ENCODE data around the gene KIF4A.
"Not testable (repeated sequence)": the region's sequence is repeated elsewhere in the genome, so short reads cannot be mapped to it uniquely, and the experiment has no call there.

Gene KIF4A

GRCh38 chrX:70332600-70332999 lies 42.7 kb downstream of the KIF4A start:
- H3K4me1 Mint-ChIP-seq = no peaks in the 10 kb centered on the region
- TF ChIP-seq CTCF (IDR thresholded peaks at IDR 0.05) = no peak
- no peak for DNase-seq

DNA sequence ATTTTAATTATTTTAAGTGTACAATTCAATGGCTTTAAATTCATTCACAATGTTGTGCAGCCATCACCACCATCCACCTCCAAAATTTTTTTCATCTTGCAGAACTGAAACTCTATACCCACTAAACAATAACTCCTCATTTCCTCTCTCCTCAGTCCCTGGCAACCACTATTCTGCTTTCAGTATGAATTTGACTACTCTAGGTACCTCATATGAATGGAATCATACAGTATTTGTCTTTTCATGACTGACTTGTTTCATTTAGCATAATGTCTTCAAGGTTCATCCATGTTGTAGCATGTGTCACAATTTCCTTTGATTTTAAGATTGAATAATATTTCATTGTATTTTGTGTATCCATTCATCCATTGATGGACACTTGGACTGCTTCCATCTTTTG lies 46.9 kb downstream of the KIF4A start:
- TF ChIP-seq CTCF (IDR thresholded peaks at IDR 0.05) = no peak
- Mint-ChIP-seq H3K4me1 (no peaks in the 10 kb centered on the region), H3K36me3 (ENCODE audit: low read depth) (peaks cover 37% of the 10 kb centered on the region), H3K27ac (no peak overlapping the region), H3K9me3 (peaks cover 15% of the 10 kb centered on the region), H3K4me3 (no peak overlapping the region), H3K27me3 (ENCODE audit: low read depth, poor library complexity) (no peaks in the 10 kb centered on the region)
- no peak for DNase-seq

More at GRCh38 chrX:70332600-70332999, 42.7 kb downstream of the KIF4A start:
- Mint-ChIP-seq H3K27me3 (ENCODE audit: low read depth, poor library complexity) (no peaks in the 10 kb centered on the region), H3K36me3 (ENCODE audit: low read depth) (peaks cover 30% of the 10 kb centered on the region), H3K4me3 (no peak overlapping the region), H3K27ac (no peak overlapping the region), H3K9me3 (peaks cover 11% of the 10 kb centered on the region)

GRCh38 chrX:70338290-70338689 lies 48.4 kb downstream of the KIF4A start:
- Mint-ChIP-seq H3K4me3 (no peak overlapping the region), H3K9me3 (peaks cover 11% of the 10 kb centered on the region), H3K4me1 (no peaks in the 10 kb centered on the region), H3K27ac (no peak overlapping the region), H3K27me3 (ENCODE audit: low read depth, poor library complexity) (no peaks in the 10 kb centered on the region), H3K36me3 (ENCODE audit: low read depth) (peaks cover 38% of the 10 kb centered on the region)
- no peak for TF ChIP-seq CTCF (IDR thresholded peaks at IDR 0.05)
- no peak for DNase-seq

DNA sequence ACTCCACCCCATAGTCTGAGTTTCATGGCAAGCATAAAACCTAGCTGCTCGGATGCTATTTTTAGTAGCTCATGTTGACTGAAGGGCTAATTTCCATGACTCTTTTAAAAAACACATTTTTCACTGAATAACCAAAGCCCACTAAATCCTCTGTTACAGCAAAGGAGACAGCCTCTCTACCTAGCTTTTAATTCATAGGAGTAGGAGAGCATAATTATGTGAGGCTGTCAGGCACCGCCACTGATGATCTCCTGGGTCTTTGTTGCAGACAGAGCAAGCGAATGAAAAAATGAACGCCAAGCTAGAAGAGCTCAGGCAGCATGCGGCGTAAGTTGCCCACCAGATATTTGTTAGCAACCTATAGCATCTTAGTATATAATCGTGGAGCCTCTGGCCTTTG lies 53.5 kb downstream of the KIF4A start:
- no peaks in the 10 kb centered on the region for H3K4me1 Mint-ChIP-seq
- peaks cover 44% of the 10 kb centered on the region for H3K9me3 Mint-ChIP-seq
- no peak for DNase-seq
- no peak overlapping the region for H3K4me3 Mint-ChIP-seq
- no peaks in the 10 kb centered on the region for H3K27me3 Mint-ChIP-seq (ENCODE audit: low read depth, poor library complexity)
- peaks cover 62% of the 10 kb centered on the region for H3K36me3 Mint-ChIP-seq (ENCODE audit: low read depth)
- H3K27ac Mint-ChIP-seq = no peak overlapping the region
- no peak for TF ChIP-seq CTCF (IDR thresholded peaks at IDR 0.05)

DNA sequence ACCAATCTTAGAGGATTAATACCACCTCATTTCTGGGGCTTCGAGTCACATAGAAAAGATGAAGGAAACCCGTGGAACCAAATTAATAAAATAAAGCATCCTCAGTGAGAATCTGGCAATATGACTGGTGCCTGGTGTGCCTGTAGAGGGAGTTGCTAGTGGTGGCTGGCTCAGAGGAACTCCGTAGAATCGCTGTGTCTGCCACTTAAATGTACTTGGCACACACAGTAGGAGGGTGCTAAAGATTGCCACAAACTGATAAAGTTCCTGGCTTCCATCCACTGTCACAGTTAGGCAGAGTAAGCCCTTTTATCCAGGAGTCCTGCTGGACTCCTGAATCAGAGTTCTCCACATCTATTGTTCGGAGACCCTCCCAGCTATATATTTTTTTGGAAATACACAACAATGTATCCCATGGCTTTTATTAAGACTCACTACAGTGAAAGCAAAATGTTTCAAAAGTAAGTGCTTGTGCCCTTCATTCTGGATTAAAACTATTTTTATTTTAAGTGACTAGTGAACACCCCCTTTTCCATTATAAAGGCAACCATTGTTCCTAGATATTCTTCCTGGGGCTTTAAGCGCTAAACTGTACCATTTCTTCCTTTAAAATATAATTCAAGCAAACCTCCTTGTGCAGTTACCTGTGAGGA lies 56.6 kb downstream of the KIF4A start:
- no peaks in the 10 kb centered on the region for H3K4me1 Mint-ChIP-seq
- DNase-seq = no peak
- H3K36me3 Mint-ChIP-seq (ENCODE audit: low read depth) = peaks cover 82% of the 10 kb centered on the region
- TF ChIP-seq CTCF (IDR thresholded peaks at IDR 0.05) = no peak
- H3K27me3 Mint-ChIP-seq (ENCODE audit: low read depth, poor library complexity) = peaks cover 2% of the 10 kb centered on the region
- H3K4me3 Mint-ChIP-seq = no peak overlapping the region
- no peak overlapping the region for H3K27ac Mint-ChIP-seq
- H3K9me3 Mint-ChIP-seq = peaks cover 65% of the 10 kb centered on the region

DNA sequence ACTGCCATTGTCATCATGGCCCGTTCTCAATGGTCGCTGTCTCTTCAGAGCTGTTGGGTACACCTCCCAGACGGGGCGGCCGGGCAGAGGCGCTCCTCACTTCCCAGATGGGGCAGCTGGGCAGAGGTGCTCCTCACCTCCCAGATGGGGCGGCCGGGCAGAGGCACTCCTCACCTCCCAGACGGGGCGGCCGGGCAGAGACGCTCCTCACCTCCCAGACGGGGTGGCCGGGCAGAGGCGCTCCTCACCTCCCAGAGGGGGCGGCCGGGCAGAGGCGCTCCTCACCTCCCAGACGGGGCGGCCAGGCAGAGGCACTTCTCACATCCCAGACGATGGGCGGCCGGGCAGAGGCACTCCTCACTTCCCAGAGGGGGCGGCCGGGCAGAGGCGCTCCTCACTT lies 58.9 kb downstream of the KIF4A start:
- H3K4me1 Mint-ChIP-seq; DNase-seq; H3K4me3 Mint-ChIP-seq; H3K27me3 Mint-ChIP-seq (ENCODE audit: low read depth, poor library complexity); H3K27ac Mint-ChIP-seq: not testable (repeated sequence)
- Mint-ChIP-seq H3K9me3 (peaks cover 70% of the 10 kb centered on the region), H3K36me3 (ENCODE audit: low read depth) (peaks cover 83% of the 10 kb centered on the region)

GRCh38 chrX:70349367-70350125 lies 59.6 kb downstream of the KIF4A start:
- H3K4me3 Mint-ChIP-seq; H3K27ac Mint-ChIP-seq; H3K4me1 Mint-ChIP-seq; DNase-seq; H3K27me3 Mint-ChIP-seq (ENCODE audit: low read depth, poor library complexity): not testable (repeated sequence)
- H3K36me3 Mint-ChIP-seq (ENCODE audit: low read depth) = peaks cover 80% of the 10 kb centered on the region
- peaks cover 72% of the 10 kb centered on the region for H3K9me3 Mint-ChIP-seq

Data from nephron progenitor cell (in vitro differentiated cells).